ENCODE measurements around the gene XKR3.
"Not testable (repeated sequence)": the region's sequence is repeated elsewhere in the genome, so short reads cannot be mapped to it uniquely, and the experiment has no call there.

GRCh38 chr22:16851268-16851996 is 26.2 kb upstream of the XKR3 start:
- TF ChIP-seq, protein P1, sequence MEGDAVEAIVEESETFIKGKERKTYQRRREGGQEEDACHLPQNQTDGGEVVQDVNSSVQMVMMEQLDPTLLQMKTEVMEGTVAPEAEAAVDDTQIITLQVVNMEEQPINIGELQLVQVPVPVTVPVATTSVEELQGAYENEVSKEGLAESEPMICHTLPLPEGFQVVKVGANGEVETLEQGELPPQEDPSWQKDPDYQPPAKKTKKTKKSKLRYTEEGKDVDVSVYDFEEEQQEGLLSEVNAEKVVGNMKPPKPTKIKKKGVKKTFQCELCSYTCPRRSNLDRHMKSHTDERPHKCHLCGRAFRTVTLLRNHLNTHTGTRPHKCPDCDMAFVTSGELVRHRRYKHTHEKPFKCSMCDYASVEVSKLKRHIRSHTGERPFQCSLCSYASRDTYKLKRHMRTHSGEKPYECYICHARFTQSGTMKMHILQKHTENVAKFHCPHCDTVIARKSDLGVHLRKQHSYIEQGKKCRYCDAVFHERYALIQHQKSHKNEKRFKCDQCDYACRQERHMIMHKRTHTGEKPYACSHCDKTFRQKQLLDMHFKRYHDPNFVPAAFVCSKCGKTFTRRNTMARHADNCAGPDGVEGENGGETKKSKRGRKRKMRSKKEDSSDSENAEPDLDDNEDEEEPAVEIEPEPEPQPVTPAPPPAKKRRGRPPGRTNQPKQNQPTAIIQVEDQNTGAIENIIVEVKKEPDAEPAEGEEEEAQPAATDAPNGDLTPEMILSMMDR (IDR thresholded peaks at IDR 0.05 in 8 of 11, conservative IDR thresholded peaks at IDR 0.05 in 3 of 11): not testable (repeated sequence)
- not testable (repeated sequence) for TF ChIP-seq POLR2A (IDR thresholded peaks at IDR 0.05)
